HG02588 (cell line): ENCODE results near the gene MYLK.

ENCODE experiments used
- ATAC-seq: cut with Tn5 transposase; IDR thresholded peaks from one replicate; pipeline ENCODE4 v1.9.1; 2021; ENCODE audit warnings: mild to moderate bottlenecking, moderate library complexity; ENCODE audit not compliant: unreplicated experiment

Gene MYLK

GRCh38 chr3:123571973-123572365, 312.2 kb downstream of the MYLK start:
- ATAC-seq: no peak

- no peak for ATAC-seq
These were observed 312.7 kb downstream of the MYLK start for GRCh38 chr3:123571264-123571972.

GRCh38 chr3:123568875-123569274, 315.3 kb downstream of the MYLK start:
- no peak for ATAC-seq

- ATAC-seq: no peak
These were observed 316.1 kb downstream of the MYLK start for GRCh38 chr3:123568034-123568433.

- no peak for ATAC-seq
These were observed 320.1 kb downstream of the MYLK start for GRCh38 chr3:123564056-123564455.

GRCh38 chr3:123562547-123562946, 321.6 kb downstream of the MYLK start:
- no peak for ATAC-seq

GRCh38 chr3:123561188-123561587, 322.9 kb downstream of the MYLK start:
- ATAC-seq: no peak
